Measurements from ENCODE around the gene THRB. TPM values are rescaled to one million over a fixed set of nuclear protein-coding genes. Genes with fewer than 3 reads are reported as not detected.

Gene THRB
- total RNA-seq, 1 donor = 0.36 TPM

DNA sequence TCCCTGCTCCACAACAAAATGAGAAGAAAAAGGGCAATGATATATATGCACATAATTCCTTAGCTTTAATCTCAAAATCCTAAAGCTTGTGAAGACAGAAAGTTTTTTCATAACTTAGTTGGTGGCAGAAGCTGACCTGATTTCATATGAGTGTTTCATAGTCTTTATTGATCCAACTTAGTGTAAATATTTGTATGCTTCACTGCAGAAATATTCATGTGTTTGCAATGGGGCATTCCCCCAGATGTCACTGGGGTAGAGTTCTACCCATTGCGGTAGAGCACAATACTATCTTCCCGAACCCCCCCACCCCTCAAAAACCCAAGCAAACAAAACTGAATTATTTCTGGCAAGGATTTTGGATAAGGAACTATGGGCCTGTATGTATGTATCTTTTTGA is 221.2 kb downstream of the THRB start:
- no peak for DNase-seq (ENCODE audit: insufficient read length, low spot score, missing footprints)
- no peak overlapping the region for H3K4me2 ChIP-seq (ENCODE audit: insufficient read depth, low read length)
- H3K4me3 ChIP-seq (ENCODE audit: insufficient read depth, low read length) = no peak overlapping the region

DNA sequence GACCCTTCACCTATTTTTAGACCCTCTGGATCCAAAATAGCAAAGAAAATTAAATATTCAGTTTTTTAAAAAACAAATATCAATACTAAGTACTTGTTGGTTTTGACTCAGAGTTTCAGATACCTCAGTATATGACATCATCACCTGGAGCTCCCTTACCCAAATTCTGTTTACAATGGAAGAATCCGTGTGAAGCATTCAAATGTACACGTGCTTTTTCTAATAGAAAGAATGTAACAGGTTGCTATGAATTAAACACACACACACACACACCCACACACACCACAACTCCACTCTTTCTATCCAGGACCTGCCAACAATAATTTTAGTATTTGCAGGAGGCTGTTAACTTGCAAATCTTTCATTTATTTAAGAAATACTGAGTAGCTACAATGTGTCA is 221.8 kb downstream of the THRB start:
- H2AFZ ChIP-seq (ENCODE audit: low read length) = no peak overlapping the region
- no peaks in the 10 kb centered on the region for H4K20me1 ChIP-seq (ENCODE audit: insufficient read depth, low read length)
- H3K27ac ChIP-seq (ENCODE audit: low read depth, low read length) = no peak overlapping the region
- no peaks in the 10 kb centered on the region for H3K79me2 ChIP-seq (ENCODE audit: insufficient read depth, low read length)
- no peak overlapping the region for H3K4me3 ChIP-seq (ENCODE audit: insufficient read depth, low read length)
- no peaks in the 10 kb centered on the region for H3K27me3 ChIP-seq (ENCODE audit: insufficient read depth, low read length)
- no peak for DNase-seq (ENCODE audit: insufficient read length, low spot score, missing footprints)
- H3K4me1 ChIP-seq (ENCODE audit: insufficient read depth, low read length) = no peaks in the 10 kb centered on the region
- TF ChIP-seq, protein P1, sequence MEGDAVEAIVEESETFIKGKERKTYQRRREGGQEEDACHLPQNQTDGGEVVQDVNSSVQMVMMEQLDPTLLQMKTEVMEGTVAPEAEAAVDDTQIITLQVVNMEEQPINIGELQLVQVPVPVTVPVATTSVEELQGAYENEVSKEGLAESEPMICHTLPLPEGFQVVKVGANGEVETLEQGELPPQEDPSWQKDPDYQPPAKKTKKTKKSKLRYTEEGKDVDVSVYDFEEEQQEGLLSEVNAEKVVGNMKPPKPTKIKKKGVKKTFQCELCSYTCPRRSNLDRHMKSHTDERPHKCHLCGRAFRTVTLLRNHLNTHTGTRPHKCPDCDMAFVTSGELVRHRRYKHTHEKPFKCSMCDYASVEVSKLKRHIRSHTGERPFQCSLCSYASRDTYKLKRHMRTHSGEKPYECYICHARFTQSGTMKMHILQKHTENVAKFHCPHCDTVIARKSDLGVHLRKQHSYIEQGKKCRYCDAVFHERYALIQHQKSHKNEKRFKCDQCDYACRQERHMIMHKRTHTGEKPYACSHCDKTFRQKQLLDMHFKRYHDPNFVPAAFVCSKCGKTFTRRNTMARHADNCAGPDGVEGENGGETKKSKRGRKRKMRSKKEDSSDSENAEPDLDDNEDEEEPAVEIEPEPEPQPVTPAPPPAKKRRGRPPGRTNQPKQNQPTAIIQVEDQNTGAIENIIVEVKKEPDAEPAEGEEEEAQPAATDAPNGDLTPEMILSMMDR (IDR thresholded peaks at IDR 0.05; ENCODE audit: extremely low read depth, low read depth, low read length) = no peak
- H3K9me3 ChIP-seq (ENCODE audit: low read depth, low read length) = no peaks in the 10 kb centered on the region
- H3K4me2 ChIP-seq (ENCODE audit: insufficient read depth, low read length) = no peak overlapping the region
- no peaks in the 10 kb centered on the region for H3K36me3 ChIP-seq (ENCODE audit: insufficient read depth, low read length)

More for the DNA sequence above, 221.2 kb downstream of the THRB start:
- Histone ChIP-seq H3K79me2 (ENCODE audit: insufficient read depth, low read length) (no peaks in the 10 kb centered on the region), H3K4me1 (ENCODE audit: insufficient read depth, low read length) (no peaks in the 10 kb centered on the region), H3K27ac (ENCODE audit: low read depth, low read length) (no peak overlapping the region), H4K20me1 (ENCODE audit: insufficient read depth, low read length) (no peaks in the 10 kb centered on the region), H3K9me3 (ENCODE audit: low read depth, low read length) (no peaks in the 10 kb centered on the region), H2AFZ (ENCODE audit: low read length) (no peak overlapping the region), H3K27me3 (ENCODE audit: insufficient read depth, low read length) (no peaks in the 10 kb centered on the region), H3K36me3 (ENCODE audit: insufficient read depth, low read length) (no peaks in the 10 kb centered on the region)
- TF ChIP-seq, protein P1 (IDR thresholded peaks at IDR 0.05; ENCODE audit: extremely low read depth, low read depth, low read length) = no peak

DNA sequence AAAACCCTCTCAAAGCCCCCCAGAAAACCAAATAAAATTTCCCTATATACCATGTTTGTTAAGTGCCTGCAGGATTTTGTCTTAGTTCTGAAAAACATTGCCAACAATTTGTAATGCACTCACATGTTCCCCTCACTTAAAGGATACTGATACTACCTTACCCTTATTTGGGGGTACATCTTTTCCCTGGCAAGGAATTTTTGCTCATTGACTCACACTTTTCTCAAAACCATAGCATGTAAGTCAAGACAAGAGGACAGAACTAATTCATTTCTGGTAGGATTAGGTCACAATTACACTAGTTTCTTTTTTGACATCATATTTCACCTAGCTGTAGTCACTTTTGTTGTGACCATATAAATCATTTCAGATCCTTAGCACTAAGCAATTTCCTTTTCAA is 222.2 kb downstream of the THRB start:
- Histone ChIP-seq H3K27me3 (ENCODE audit: insufficient read depth, low read length) (no peaks in the 10 kb centered on the region), H3K9me3 (ENCODE audit: low read depth, low read length) (no peaks in the 10 kb centered on the region), H3K4me1 (ENCODE audit: insufficient read depth, low read length) (no peaks in the 10 kb centered on the region), H3K36me3 (ENCODE audit: insufficient read depth, low read length) (no peaks in the 10 kb centered on the region), H2AFZ (ENCODE audit: low read length) (no peak overlapping the region), H3K4me3 (ENCODE audit: insufficient read depth, low read length) (no peak overlapping the region), H3K27ac (ENCODE audit: low read depth, low read length) (no peak overlapping the region), H3K79me2 (ENCODE audit: insufficient read depth, low read length) (no peaks in the 10 kb centered on the region), H3K4me2 (ENCODE audit: insufficient read depth, low read length) (no peak overlapping the region), H4K20me1 (ENCODE audit: insufficient read depth, low read length) (no peaks in the 10 kb centered on the region)
- TF ChIP-seq, protein P1 (IDR thresholded peaks at IDR 0.05; ENCODE audit: extremely low read depth, low read depth, low read length) = no peak
- no peak for DNase-seq (ENCODE audit: insufficient read length, low spot score, missing footprints)

- H3K4me3 ChIP-seq (ENCODE audit: insufficient read depth, low read length) = no peak overlapping the region
- no peak overlapping the region for H2AFZ ChIP-seq (ENCODE audit: low read length)
- no peak for DNase-seq (ENCODE audit: insufficient read length, low spot score, missing footprints)
- H3K4me2 ChIP-seq (ENCODE audit: insufficient read depth, low read length) = no peak overlapping the region
- no peaks in the 10 kb centered on the region for H4K20me1 ChIP-seq (ENCODE audit: insufficient read depth, low read length)
- no peaks in the 10 kb centered on the region for H3K9me3 ChIP-seq (ENCODE audit: low read depth, low read length)
- peaks cover 5% of the 10 kb centered on the region for H3K27me3 ChIP-seq (ENCODE audit: insufficient read depth, low read length)
- H3K4me1 ChIP-seq (ENCODE audit: insufficient read depth, low read length) = no peaks in the 10 kb centered on the region
- H3K36me3 ChIP-seq (ENCODE audit: insufficient read depth, low read length) = no peaks in the 10 kb centered on the region
- TF ChIP-seq, protein P1 (IDR thresholded peaks at IDR 0.05; ENCODE audit: extremely low read depth, low read depth, low read length) = no peak
- H3K27ac ChIP-seq (ENCODE audit: low read depth, low read length) = no peak overlapping the region
- H3K79me2 ChIP-seq (ENCODE audit: insufficient read depth, low read length) = no peaks in the 10 kb centered on the region
These were observed 223.4 kb downstream of the THRB start for GRCh38 chr3:24271228-24271627.

Data from osteoblast (primary cell).